ENCODE results near the gene STUM.
"Not testable (repeated sequence)": the region's sequence is repeated elsewhere in the genome, so short reads cannot be mapped to it uniquely, and the experiment has no call there.

The STUM gene

DNA sequence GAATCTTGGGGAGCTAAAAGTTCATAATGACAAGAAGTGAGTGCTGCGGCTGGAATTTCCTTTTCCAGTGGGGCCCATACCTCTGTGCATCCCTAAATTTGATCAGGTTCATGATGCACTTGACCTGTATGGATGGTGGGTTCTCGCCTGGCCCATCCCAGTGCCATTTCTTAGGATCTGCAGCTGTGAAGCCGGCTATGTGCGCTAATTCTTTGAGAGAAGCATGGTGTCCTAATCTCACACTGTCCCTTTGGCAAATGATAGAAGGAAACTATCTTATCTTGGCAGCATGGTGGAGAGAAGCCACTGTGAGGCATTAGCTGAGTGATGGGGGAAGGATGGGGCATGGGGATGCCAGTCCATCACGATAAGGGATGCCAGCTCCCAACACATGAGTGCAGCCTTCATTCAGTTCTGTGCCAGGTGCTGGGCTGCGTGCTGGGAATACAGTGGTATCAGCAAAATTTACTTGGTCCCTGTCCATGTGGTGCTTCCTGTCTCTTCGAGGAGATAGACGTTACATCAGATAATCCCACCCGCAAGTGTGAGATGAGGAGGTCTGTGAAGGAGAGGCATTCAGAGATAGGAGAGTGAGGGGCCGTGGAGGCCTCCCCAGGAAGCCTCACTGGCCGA, 30.5 kb downstream of the STUM start:
- H3K27ac ChIP-seq = no peak overlapping the region
- no peak for DNase-seq (ENCODE audit: low read depth, low spot score)

DNA sequence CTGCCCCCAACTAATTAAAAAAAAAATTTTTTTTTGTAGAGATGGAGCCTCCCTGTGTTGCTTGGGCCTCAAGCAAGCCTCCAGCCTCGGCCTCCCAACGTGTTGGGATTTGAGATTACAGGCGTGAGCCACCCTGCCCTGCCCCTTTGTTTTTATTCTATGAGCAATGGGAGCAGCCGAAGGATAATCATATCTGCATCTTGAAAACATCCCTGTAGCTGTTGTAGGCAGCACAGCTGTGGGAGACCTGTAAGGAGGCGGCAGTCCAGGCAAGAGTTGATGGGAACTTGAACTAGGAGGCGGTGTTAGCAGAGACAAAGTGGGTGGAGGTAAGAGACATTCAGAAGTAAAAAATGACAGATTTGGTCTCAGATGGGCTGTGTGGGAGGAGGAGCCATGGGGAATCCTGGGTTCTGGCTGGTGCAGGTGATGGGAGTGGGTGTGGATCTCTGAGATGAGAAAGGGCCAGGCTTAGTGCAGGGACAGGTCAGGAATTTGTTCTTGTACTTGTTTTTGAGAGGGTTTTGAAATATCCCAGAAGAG, 31.3 kb downstream of the STUM start:
- no peak for DNase-seq (ENCODE audit: low read depth, low spot score)
- no peak overlapping the region for H3K27ac ChIP-seq

DNA sequence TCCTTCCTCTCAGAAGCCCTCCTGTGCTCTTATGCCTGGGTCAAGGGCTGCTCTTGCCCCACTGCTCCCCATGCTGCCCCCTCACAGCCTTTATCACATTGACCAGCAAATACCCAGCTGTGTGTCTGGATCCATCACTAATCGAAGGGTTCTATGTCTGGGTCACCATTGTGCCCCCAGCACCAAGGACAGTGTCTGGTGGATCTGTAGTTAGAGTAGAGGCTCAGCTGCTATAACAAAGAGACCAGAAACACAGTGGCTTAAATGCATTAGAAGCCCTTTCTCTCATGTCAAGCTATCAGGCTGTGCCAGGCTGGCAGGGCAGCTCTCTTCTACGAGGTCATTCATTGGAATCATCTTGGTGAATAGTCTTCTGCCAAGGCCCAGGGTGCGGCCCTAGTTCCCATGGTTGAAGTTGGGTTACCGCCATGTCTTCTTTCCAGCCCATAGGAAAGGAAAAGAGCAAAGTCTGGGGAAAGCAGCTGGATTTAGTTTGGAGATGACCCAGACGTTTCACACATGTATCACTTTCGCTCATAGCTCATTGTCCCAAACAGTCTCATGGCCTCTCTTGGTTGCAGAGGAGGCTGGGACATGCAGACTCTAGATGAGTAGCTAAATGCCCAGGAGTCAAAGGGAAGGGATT, 32.2 kb downstream of the STUM start:
- DNase-seq (ENCODE audit: low read depth, low spot score) = no peak
- no peak overlapping the region for H3K27ac ChIP-seq

DNA sequence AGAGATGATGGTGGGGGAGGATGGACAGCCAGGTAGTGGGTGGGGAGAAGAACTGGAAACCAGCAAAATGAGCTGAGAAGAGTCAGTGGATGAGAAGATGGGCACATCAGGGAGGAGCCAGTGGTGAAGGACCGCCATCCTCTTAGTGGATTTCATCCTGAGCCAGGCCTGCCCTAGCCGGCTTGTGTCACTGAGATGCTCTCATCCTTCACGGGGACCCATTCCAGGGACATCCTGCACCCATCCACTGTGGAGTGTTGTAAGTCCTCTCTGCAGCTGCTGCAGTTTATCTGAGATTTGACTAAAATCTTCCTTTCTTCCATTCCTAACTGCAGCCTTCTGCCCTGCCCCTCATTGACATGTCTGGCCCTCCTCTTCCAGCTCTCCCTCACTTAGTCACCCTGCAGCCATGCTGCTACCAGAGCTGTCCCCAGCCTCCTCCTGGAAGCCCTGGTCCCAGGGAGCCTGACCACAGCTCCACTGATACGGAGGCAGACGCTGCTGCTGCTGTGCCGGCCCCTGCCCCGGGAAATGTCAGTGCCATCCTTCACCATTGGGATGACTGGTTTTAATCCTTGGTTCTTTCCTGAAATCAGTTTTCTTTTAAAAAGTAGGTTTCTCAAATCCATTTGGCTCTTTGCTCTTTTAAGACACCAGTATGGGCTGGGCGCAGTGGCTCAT, 33.2 kb downstream of the STUM start:
- DNase-seq (ENCODE audit: low read depth, low spot score) = no peak
- H3K27ac ChIP-seq = no peak overlapping the region

DNA sequence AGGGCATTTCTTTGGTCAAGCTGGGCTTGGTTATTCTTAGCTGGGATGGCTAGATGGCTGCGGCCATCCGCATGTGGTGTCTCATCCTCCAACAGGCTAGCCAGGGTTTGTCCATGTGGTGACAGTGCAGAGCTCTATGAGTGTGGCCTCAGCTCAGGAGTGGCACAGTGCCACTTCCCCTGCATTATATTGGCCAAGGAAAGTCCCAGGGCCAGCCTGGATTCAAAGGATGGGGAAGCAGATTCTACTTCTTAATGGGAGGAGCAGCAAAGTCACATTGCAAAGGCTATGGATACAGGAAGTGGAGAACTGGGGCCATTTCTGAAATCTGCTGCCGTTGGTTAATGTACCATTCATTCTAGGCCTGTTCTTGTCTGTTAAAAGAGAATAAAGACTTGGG, 34.4 kb downstream of the STUM start:
- no peak for DNase-seq (ENCODE audit: low read depth, low spot score)
- H3K27ac ChIP-seq = no peak overlapping the region

DNA sequence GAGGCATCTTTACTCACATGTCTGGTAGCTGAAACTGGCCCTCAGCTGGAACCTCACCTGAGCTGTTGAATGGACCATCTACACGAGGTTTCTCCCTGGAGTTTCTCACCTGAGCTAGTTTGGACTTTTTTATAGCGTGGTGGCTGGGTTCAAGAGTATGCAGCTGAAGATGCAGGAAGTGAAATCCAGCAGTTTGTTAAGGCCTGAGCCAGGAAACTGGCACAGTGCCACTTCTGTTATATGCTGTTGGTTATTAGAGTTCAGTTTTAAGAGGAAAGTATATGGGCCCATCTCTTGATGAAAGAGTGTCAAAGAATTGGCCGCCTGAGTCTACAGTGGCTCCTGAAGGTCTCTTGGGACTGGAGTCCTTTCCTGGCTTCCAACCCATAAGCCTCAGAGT, 35.6 kb downstream of the STUM start:
- no peak for DNase-seq (ENCODE audit: low read depth, low spot score)
- H3K27ac ChIP-seq = no peak overlapping the region

DNA sequence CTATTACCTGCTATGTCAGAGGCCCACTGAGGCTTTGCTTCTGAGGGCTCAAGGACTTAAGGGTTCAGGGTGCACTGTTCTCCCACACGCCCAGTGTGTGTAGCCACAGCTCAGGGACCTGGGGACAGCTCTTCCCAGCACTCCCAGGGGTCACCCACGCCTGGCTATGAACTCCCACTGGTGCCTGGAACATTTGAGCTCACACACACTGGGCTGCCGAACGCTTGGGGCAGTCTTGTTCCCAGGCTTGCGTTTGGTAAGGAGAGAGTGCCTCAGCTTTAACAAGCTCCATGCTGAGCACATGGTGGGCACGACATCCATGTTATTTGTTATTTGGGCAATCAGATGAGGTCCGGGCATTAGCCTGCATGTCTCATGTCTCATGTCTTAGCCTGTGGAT, 37.6 kb downstream of the STUM start:
- no peak for DNase-seq (ENCODE audit: low read depth, low spot score)
- H3K27ac ChIP-seq = no peak overlapping the region

DNA sequence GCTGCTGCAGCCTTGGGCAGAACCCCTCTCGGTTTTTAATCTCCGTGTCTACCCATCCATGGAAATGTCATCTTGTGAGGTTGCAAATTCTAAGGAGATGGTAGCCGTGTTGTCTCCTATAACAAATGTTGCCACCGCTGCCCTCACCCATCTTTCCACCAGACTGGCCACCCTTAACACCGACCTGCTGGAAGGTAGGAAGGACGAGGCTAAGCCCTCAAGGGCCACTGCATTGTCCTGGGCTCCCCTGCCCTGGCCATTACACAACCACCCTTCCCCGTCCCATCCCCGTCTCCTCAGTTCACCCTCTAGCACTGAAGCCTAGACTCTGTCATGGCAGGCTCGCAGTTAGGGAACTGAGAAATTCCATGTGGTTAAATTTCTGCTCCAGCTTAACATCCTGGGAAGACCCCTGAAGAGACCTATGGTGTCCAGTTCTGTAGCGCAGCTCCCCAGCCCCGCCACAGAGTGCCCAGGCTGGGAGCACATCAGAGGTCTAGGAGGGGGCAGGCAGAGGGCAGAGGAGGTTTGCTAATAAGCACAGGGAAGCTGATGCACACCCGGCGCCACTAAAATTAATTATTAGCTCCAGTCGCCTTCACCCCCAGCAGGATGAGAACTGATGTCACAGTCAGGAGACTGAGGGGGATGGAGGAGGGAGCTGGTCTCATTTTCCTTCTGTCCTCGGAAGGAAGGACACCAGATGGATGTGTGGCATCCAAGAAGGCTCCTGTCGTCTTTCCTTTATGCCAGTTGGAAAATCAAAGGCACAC, 38.3 kb downstream of the STUM start:
- DNase-seq (ENCODE audit: low read depth, low spot score) = no peak
- no peak overlapping the region for H3K27ac ChIP-seq

DNA sequence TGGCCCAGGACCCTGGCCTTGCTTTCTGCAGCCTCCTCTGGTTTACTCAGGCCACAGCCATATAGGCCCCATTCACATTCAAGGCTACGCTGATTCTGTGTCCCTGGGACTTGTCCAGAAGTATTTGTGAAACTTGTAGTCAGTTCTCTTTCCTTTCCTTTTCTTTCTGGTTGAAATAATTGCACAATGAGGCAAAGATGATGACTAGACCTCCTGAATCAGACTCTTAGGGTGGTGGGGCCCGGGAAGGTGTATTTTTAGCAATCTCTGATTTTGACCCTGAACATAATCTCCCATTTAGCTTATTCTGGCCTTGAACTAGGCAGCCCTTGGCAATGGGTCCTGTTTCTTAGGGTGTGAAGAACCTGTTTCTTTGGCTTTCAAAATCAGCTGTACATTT, 39.9 kb downstream of the STUM start:
- no peak overlapping the region for H3K27ac ChIP-seq
- DNase-seq (ENCODE audit: low read depth, low spot score) = no peak

DNA sequence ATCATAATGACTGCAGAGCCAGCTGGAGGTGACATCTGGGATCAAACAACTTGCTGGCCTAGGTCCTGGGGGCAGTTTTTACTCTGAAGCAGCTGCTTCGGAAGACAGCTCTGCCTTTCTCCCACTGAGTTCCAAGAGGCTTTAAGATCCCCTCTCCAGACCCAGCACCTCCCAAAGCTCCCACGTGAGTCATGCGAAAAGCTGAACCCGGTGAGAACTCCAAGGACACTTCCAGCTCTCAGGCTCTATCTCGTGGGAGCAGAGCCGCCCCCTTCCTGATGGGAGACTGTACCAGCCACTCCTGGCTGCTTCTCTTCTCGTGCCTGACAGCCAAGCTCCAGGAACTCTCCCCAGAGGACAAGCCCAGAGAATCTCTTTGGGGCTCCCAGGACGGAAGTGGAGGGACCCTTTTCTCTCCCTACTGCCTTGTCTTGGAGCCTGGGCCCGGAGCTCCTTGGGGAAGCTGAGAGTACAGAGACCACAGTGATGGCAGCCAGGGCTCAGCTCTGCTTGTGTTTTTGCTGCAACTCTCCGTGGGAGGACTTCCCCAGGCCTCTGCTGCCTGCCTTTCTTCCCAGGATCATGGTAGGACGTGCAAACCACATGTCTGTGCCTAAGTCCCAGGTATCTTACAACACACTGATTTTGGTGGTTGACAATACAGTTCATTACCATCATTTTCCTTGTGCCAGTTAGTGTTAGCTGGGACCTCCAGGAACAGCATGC, 40.6 kb downstream of the STUM start:
- H3K27ac ChIP-seq = no peak overlapping the region
- DNase-seq (ENCODE audit: low read depth, low spot score) = no peak

DNA sequence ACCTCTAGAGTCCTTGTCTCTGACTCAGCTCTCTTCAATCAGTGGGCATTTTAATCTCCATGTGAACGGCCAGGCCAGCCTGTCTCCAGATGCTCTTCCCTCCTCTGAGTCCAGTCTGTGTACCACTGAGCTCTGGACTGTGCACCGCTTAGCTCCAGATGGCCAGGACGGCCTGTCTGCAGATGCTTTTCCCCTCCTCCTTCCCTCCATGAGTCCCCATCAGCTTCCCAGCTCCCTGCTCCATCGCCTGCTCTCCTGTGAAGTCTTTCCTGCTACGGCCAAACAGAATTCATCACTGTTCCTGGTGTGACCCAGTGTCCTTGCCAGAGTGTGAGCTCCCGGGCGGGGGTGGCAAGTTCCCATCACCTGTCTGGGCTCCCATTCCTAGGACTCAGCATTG, 42.0 kb downstream of the STUM start:
- no peak overlapping the region for H3K27ac ChIP-seq
- no peak for DNase-seq (ENCODE audit: low read depth, low spot score)

DNA sequence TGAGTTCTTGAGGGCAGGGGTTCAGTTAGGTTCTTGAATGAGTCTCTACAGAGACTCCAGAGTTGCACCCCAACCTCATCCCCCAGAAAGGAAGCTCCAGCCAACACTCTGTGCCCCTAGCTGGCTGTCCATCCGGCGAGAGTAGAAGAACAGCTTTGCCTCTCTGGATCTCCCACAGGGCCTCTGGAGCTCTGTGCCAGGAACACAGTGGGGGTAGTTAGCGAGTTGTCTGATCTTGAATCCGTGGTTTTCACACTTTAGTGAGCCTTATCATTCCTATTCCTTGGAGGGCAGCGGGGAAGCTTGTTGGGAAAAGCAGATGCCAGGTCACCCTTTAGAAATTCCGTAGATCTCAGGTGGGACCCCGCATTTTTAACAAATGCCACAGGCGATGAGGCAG, 45.0 kb downstream of the STUM start:
- no peak for DNase-seq (ENCODE audit: low read depth, low spot score)
- no peak overlapping the region for H3K27ac ChIP-seq

DNA sequence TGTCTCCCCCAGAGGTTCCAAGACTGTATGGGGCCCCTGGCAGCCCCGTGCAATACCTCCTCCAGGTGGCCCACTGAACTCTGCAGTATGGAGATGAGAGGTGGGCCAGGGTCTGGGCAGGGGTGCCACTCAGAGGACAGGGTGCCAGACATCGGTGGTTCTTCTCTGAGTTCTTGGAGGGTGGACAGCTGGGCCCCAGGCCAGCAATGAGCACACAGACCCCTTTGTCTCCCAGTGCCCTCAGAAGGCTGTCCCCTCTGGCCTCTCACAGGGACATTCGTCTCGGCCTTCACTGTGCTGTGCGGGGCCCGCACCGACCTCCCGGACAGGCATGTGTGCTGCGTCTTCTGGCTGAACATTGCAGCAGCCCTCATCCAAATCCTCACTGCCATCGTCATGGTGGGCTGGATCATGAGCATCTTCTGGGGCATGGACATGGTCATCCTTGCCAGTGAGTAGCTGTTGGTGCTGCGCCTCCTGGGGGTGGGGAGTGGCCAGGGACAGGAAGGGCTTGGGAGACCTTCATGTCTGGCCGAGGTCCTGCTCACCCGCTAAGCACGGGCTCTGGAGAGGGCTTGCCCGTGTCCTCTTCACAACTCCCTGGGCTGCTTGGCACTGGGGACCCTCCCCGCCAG, 48.1 kb downstream of the STUM start:
- H3K27ac ChIP-seq = no peak overlapping the region
- no peak for DNase-seq (ENCODE audit: low read depth, low spot score)

DNA sequence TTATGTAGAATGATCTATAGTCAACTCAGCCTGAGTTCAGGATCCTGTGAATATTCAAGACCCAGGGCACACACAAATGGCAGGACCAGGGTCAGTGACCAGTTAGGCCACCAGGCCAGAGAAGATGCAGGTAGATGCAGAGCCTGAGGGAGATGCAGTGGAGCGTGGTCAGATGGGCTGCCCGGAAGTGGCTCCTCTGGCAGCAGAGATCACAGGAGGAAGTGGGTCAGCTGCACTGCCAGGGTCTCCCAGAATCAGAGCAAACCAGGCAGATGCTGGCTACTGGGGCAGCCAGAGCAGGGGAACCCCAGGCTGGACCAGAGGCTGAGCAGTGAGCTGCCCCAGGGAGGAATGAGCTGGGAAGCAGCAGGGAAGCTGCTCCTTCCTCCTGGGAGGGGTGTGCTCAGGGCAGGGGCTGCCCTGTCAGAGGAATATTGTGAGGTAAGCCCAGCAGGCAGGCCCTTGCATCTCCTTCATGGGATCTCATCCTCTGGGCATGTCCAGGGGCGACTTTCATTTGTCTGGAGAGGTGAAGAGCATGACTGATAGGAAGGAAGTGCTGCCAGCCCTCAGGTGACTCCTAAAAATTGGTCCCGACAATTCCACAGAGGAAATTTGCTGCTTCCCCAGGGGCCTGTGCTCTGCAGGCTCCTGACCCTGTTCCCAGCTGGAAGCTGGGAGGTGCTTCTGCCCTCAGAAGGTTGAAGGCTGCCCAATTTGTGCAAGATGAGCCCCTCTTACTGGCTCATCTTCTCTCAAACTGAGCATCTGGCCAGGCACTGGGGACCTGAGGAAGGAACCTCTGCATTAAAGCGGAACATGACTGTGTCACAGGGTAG, 49.3 kb downstream of the STUM start:
- DNase-seq (ENCODE audit: low read depth, low spot score) = no peak
- no peak overlapping the region for H3K27ac ChIP-seq

DNA sequence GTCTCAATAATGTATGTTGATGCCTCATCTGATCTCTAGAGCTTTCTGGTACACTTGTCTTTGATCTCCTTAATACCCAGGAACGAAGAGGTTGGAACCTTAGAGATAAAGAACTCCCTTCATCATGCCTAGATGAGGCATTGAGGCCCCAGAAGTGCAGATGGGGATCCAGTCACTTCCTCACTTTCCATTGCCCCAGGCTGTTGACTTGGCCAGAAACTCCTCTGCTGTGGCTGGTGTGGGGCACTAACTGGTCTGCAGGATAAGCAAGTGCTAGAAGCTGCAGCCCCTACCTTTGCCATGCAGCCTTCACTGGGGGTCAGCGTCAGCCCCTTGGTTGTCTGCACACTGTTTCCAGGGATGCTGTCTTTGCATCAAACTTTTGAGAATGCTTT, 49.9 kb downstream of the STUM start:
- DNase-seq (ENCODE audit: low read depth, low spot score) = no peak
- no peak overlapping the region for H3K27ac ChIP-seq

DNA sequence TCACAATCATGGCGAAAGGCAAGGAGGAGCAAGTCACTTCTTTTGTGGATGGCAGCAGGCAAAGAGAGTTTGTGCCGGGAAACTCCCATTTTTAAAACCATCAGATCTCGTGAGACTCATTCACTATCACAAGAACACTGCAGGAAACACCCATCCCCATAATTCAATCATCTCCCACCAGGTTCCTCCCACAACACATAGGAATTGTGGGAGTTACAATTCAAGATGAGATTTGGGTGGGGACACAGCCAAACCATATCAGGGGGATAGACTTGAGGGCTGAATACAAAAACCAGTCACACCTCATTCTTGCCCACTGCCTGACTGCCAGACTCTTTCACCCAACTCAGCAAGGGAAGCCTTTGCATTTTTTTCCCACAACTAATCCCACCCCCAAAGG, 50.4 kb downstream of the STUM start:
- not testable (repeated sequence) for H3K27ac ChIP-seq; DNase-seq (ENCODE audit: low read depth, low spot score)

DNA sequence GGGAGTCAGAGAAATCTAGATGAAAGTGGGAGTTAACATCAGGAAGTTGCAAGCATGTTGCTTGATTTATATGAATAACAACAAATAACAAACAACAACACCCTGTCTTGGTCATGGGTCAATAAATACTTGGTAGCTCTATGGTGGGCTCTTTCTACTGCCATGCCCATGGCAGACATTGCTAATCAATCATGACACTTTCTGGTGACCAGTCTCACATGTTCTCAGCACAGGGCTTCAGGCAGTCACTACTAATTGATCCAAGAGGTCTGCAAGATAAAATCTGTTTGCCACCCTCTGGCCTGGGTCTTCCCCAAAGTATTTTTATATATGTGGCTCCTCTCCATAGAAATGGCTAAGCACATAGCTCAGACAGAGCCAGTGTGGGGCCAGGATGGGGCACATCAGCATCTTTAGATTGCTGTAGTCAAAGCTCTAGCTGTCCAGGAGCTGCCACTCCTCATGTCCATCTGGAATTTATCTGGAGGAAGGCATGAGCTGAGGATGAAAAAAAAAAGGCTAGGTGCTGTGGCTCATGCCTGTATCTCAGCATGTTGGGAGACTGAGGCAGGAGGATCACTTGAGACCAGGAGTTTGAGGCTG, 51.2 kb downstream of the STUM start:
- no peak overlapping the region for H3K27ac ChIP-seq
- DNase-seq (ENCODE audit: low read depth, low spot score) = no peak

DNA sequence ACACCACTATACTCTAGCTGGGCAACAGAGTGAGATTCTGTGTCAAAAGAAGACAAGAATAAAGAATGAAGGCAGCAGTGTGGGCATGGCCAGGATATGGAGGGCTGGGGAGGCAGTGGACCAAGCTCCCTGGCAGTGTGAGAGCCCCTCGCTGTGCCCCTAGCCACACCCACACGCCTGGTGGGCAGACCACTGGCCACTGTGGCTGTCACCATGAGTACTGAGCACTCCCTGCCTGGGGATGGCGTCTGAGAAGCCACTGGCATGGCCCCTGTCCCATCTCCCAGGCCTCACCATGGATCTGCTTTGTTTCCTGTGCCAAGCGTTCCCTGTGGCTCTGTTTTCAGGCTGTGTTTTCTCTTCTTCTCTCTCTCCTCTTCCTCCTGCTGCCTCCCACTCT, 51.7 kb downstream of the STUM start:
- H3K27ac ChIP-seq = no peak overlapping the region
- DNase-seq (ENCODE audit: low read depth, low spot score) = no peak

DNA sequence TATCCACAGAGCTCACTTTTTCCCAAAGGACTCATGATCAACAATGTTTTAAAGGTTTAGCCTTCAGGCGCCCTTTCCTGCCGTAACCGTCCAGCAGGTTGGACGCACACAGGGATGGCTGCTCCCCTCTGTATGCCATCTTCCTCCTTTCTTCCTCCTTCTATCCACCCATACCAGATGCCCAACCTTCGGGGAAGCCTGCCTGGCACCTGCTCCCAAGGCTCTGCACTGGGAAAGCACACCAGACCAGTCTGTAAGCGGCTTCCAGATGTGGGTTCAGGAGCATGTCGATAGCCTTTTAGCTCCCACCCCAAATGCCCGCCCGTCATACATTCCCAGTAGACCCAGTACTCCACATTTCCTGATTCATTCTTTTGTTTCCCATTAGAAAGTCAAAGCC, 52.9 kb downstream of the STUM start:
- no peak for DNase-seq (ENCODE audit: low read depth, low spot score)
- H3K27ac ChIP-seq = no peak overlapping the region

Measured in epithelial cell of prostate (primary cell).